ENCODE measurements around the gene VCL. TPM values are rescaled to one million over a fixed set of nuclear protein-coding genes. Genes with fewer than 3 reads are reported as not detected.
"Not testable (repeated sequence)": the region's sequence is repeated elsewhere in the genome, so short reads cannot be mapped to it uniquely, and the experiment has no call there.

VCL gene
- total RNA-seq, 2 donors from 2014 or later, result 346 to 348 TPM

- TF ChIP-seq CTCF (IDR thresholded peaks at IDR 0.05), result no peak
- peaks cover 29 to 63% of the 10 kb centered on the region in 2 donors for H3K4me1 ChIP-seq (ENCODE audit: control insufficient read depth in 1 of 2, low read depth in 2 of 2)
- DNase-seq (ENCODE audit: low spot score) (no peak), ATAC-seq (ENCODE audit: insufficient number of reproducible peaks, low FRiP score, low read depth) (no peak)
- H3K27ac ChIP-seq, result peak overlapping the region in 1 of 2 donors; percentile 60
- no peaks in the 10 kb centered on the region for H3K36me3 ChIP-seq
- H3K27me3 ChIP-seq (replicated peaks; ENCODE audit: insufficient read depth), result no peaks in the 10 kb centered on the region
- no peaks in the 10 kb centered on the region for H3K9me3 ChIP-seq
- H3K4me3 ChIP-seq, result no peak overlapping the region
These were observed 60.2 kb downstream of the VCL start for GRCh38 chr10:74058071-74058470.

- no peak overlapping the region for H3K4me3 ChIP-seq
- H3K9me3 ChIP-seq, result no peaks in the 10 kb centered on the region
- H3K4me1 ChIP-seq (ENCODE audit: control insufficient read depth in 1 of 2, low read depth in 2 of 2), result peaks cover 29 to 63% of the 10 kb centered on the region in 2 donors
- H3K36me3 ChIP-seq, result no peaks in the 10 kb centered on the region
- H3K27me3 ChIP-seq (replicated peaks; ENCODE audit: insufficient read depth), result no peaks in the 10 kb centered on the region
- TF ChIP-seq CTCF (IDR thresholded peaks at IDR 0.05), result no peak
- ATAC-seq (ENCODE audit: insufficient number of reproducible peaks, low FRiP score, low read depth) (no peak), DNase-seq (ENCODE audit: low spot score) (no peak)
- H3K27ac ChIP-seq, result peak overlapping the region in 1 of 2 donors; percentile 26
These were observed 60.7 kb downstream of the VCL start for GRCh38 chr10:74058658-74059057.

GRCh38 chr10:74061104-74061503 lies 63.2 kb downstream of the VCL start:
- Histone ChIP-seq H3K27me3 (replicated peaks; ENCODE audit: insufficient read depth) (no peaks in the 10 kb centered on the region), H3K4me1 (ENCODE audit: control insufficient read depth in 1 of 2, low read depth in 2 of 2) (peaks cover 23 to 43% of the 10 kb centered on the region in 2 donors), H3K9me3 (no peaks in the 10 kb centered on the region), H3K36me3 (peaks cover 6% of the 10 kb centered on the region), H3K4me3 (no peak overlapping the region), H3K27ac (peak overlapping the region in 1 of 2 donors; percentile 6)
- ATAC-seq (ENCODE audit: insufficient number of reproducible peaks, low FRiP score, low read depth), result no peak
- DNase-seq (ENCODE audit: low spot score), result no peak
- TF ChIP-seq CTCF (IDR thresholded peaks at IDR 0.05), result no peak

GRCh38 chr10:74061978-74062377 lies 64.1 kb downstream of the VCL start:
- Histone ChIP-seq H3K4me1 (ENCODE audit: control insufficient read depth in 1 of 2, low read depth in 2 of 2) (peaks cover 15 to 35% of the 10 kb centered on the region in 2 donors), H3K27ac (peak overlapping the region in 1 of 2 donors; percentile 6)
- not testable (repeated sequence) for ATAC-seq (ENCODE audit: insufficient number of reproducible peaks, low FRiP score, low read depth); H3K36me3 ChIP-seq; H3K9me3 ChIP-seq; H3K4me3 ChIP-seq; H3K27me3 ChIP-seq (replicated peaks; ENCODE audit: insufficient read depth); DNase-seq (ENCODE audit: low spot score)

- Histone ChIP-seq H3K27me3 (replicated peaks; ENCODE audit: insufficient read depth) (no peaks in the 10 kb centered on the region), H3K4me3 (no peak overlapping the region), H3K9me3 (no peaks in the 10 kb centered on the region), H3K27ac (no peak overlapping the region), H3K4me1 (ENCODE audit: control insufficient read depth in 1 of 2, low read depth in 2 of 2) (peaks cover 8 to 29% of the 10 kb centered on the region in 2 donors), H3K36me3 (peaks cover 6% of the 10 kb centered on the region)
- no peak for ATAC-seq (ENCODE audit: insufficient number of reproducible peaks, low FRiP score, low read depth)
- no peak for TF ChIP-seq CTCF (IDR thresholded peaks at IDR 0.05)
- no peak for DNase-seq (ENCODE audit: low spot score)
These were observed 65.3 kb downstream of the VCL start for GRCh38 chr10:74063256-74063655.
